Nephron progenitor cell (in vitro differentiated cells): Measurements from ENCODE around the gene OR52B2.
"Not testable (repeated sequence)": the region's sequence is repeated elsewhere in the genome, so short reads cannot be mapped to it uniquely, and the experiment has no call there.

Source experiments
- DNase-seq: peaks from one replicate; pipeline ENCODE4 v3.0.0; 2021
- H3K27ac Mint-ChIP-seq: 2 replicates; pipeline ENCODE4 v1.8.0; 2021; ENCODE audit warnings: mild to moderate bottlenecking, moderate library complexity, mixed read lengths
- H3K27me3 Mint-ChIP-seq: 2 replicates; pipeline ENCODE4 v1.8.0; 2021; ENCODE audit warnings: mild to moderate bottlenecking, low read depth, mixed read lengths; ENCODE audit not compliant: poor library complexity
- H3K36me3 Mint-ChIP-seq: 2 replicates; pipeline ENCODE4 v1.8.0; 2021; ENCODE audit warnings: low read depth, mixed read lengths
- H3K4me1 Mint-ChIP-seq: 2 replicates; pipeline ENCODE4 v1.8.0; 2021; ENCODE audit warnings: mixed read lengths
- H3K4me3 Mint-ChIP-seq: 2 replicates; pipeline ENCODE4 v1.8.0; 2021; ENCODE audit warnings: mild to moderate bottlenecking, moderate library complexity, mixed read lengths
- H3K9me3 Mint-ChIP-seq: 2 replicates; pipeline ENCODE4 v1.8.0; 2021; ENCODE audit warnings: mild to moderate bottlenecking, moderate library complexity, mixed read lengths
- CTCF ChIP-seq: fragments of 200-600 bp; sonication (generic); IDR thresholded peaks from 2 replicates; pipeline ENCODE4 v1.5.0; 2021; ENCODE audit warnings: antibody characterized with exemption

The OR52B2 gene

GRCh38 chr11:6142936-6143335, 27.2 kb downstream of the OR52B2 start:
- no peak for TF ChIP-seq CTCF
- Mint-ChIP-seq H3K27me3 (peaks cover 8% of the 10 kb centered on the region), H3K36me3 (peaks cover 10% of the 10 kb centered on the region), H3K27ac (no peak overlapping the region), H3K9me3 (peaks cover 21% of the 10 kb centered on the region), H3K4me1 (peaks cover 7% of the 10 kb centered on the region), H3K4me3 (no peak overlapping the region)
- DNase-seq, result no peak

DNA sequence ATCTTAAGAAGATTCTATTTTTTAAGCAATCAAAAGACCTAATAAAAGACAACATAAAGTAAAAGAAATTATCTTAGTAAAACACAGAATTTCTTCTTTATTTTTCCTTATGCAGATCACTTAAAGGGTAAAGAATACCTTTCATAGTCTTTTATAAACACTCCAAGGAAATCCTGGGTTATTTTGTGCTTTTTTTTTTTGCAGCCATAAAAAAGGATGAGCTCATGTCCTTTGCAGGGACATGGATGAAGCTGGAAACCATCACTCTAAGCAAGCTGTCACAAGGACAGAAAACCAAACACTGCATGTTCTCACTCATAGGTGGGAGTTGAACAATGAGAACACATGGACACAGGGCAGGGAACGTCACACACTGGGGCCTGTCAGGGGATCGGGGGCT, 34.2 kb downstream of the OR52B2 start:
- H3K27me3 Mint-ChIP-seq, H3K36me3 Mint-ChIP-seq, H3K27ac Mint-ChIP-seq, H3K4me3 Mint-ChIP-seq, DNase-seq, H3K9me3 Mint-ChIP-seq, H3K4me1 Mint-ChIP-seq: not testable (repeated sequence)

- TF ChIP-seq CTCF, result no peak
- Mint-ChIP-seq H3K27ac (no peak overlapping the region), H3K4me3 (no peak overlapping the region)
Measured at GRCh38 chr11:6132431-6132830, 37.7 kb downstream of the OR52B2 start.

DNA sequence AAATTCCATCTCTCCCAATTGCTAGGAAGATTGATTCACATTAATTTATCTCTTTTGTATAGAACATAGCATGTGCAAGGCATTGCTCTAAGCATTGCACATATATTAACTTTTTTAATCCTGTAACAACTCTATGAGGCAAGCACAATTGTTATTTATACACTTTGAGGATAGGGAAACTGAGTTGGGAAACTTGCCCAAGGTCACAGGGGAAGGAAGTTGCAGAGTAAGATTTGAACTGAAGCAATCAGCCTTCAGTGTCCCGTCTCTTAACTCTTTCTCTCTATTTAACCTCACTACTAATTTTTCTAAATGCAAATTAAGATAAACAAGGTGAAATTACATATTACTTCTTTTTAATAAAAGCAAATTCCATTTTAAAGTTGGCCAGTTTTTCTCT, 40.5 kb downstream of the OR52B2 start:
- Mint-ChIP-seq H3K36me3 (no peaks in the 10 kb centered on the region), H3K4me1 (no peaks in the 10 kb centered on the region), H3K4me3 (no peak overlapping the region), H3K27me3 (no peaks in the 10 kb centered on the region), H3K9me3 (no peaks in the 10 kb centered on the region), H3K27ac (no peak overlapping the region)
- DNase-seq, result no peak
- no peak for TF ChIP-seq CTCF

More at GRCh38 chr11:6132431-6132830, 37.7 kb downstream of the OR52B2 start:
- peaks cover 7% of the 10 kb centered on the region for H3K4me1 Mint-ChIP-seq
- H3K27me3 Mint-ChIP-seq, result no peaks in the 10 kb centered on the region
- no peak for DNase-seq
- H3K9me3 Mint-ChIP-seq, result no peaks in the 10 kb centered on the region
- H3K36me3 Mint-ChIP-seq, result no peaks in the 10 kb centered on the region

GRCh38 chr11:6129011-6129410, 41.1 kb downstream of the OR52B2 start:
- TF ChIP-seq CTCF, result no peak
- H3K27ac Mint-ChIP-seq, result no peak overlapping the region
- H3K4me1 Mint-ChIP-seq, result no peaks in the 10 kb centered on the region

GRCh38 chr11:6127881-6128280, 42.2 kb downstream of the OR52B2 start:
- H3K4me3 Mint-ChIP-seq, result no peak overlapping the region
- DNase-seq, result no peak
- no peak for TF ChIP-seq CTCF

More at GRCh38 chr11:6129011-6129410, 41.1 kb downstream of the OR52B2 start:
- no peaks in the 10 kb centered on the region for H3K36me3 Mint-ChIP-seq
- no peaks in the 10 kb centered on the region for H3K9me3 Mint-ChIP-seq
- DNase-seq, result no peak
- H3K27me3 Mint-ChIP-seq, result no peaks in the 10 kb centered on the region
- H3K4me3 Mint-ChIP-seq, result no peak overlapping the region

More at GRCh38 chr11:6127881-6128280, 42.2 kb downstream of the OR52B2 start:
- no peak overlapping the region for H3K27ac Mint-ChIP-seq
- no peaks in the 10 kb centered on the region for H3K36me3 Mint-ChIP-seq
- no peaks in the 10 kb centered on the region for H3K4me1 Mint-ChIP-seq
- peaks cover 1% of the 10 kb centered on the region for H3K9me3 Mint-ChIP-seq
- no peaks in the 10 kb centered on the region for H3K27me3 Mint-ChIP-seq
